COLO668 (cell line): Measurements from ENCODE around the gene ZNF641.
"Not testable (repeated sequence)": the region's sequence is repeated elsewhere in the genome, so short reads cannot be mapped to it uniquely, and the experiment has no call there.

ENCODE experiments used
- DNase-seq: peaks from one replicate; lab custom pipeline; 2025; ENCODE audit not compliant: unreplicated experiment; lab: John Stamatoyannopoulos, UW

The ZNF641 gene

GRCh38 chr12:48336061-48336460 lies 14.7 kb downstream of the ZNF641 start:
- DNase-seq: no peak

- no peak for DNase-seq
Observed at GRCh38 chr12:48334808-48335207, 15.9 kb downstream of the ZNF641 start.

DNA sequence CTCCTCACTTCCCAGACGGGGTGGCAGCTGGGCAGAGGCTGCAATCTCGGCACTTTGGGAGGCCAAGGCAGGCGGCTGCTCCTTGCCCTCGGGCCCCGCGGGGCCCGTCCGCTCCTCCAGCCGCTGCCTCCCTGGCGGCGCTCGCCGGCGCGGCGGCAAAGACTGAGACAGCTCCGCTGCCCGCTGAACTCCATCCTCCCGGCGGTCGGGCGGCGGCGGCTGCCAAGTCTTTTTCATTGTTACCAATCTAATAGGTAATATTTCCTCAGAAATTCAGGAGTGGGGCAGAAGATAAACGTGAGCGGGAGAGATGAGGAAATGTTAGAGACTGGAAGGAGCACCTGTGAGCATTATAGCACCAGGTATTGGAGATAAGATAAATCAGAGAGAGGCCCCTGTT lies 17.0 kb downstream of the ZNF641 start:
- DNase-seq: not testable (repeated sequence)

- no peak for DNase-seq
Observed at GRCh38 chr12:48331399-48331798, 19.3 kb downstream of the ZNF641 start.

- no peak for DNase-seq
Observed at GRCh38 chr12:48329199-48329939, 21.4 kb downstream of the ZNF641 start.

DNA sequence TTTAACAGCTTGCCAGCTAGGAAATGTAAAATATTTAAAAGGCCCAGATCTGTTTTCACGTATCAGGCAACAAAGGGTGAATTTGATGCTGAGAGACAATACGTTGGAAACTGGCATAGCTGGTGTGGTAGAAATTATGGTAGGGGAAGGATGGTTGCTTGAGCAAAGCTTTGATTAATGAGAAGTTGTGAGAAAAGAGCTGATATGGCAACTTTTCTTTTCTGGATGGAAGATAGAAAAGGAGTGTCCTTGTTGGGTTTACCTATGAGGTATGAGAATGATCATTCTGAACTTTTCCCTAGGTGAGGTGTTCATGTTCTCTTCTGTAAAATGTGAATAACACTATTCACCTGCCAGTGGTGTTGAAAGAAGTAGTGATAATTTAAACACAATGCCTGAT lies 34.2 kb downstream of the ZNF641 start:
- DNase-seq: no peak

- no peak for DNase-seq
Observed at GRCh38 chr12:48311313-48311712, 39.4 kb downstream of the ZNF641 start.

- DNase-seq: no peak
Observed at GRCh38 chr12:48307269-48307668, 43.5 kb downstream of the ZNF641 start.

GRCh38 chr12:48305190-48305589 lies 45.5 kb downstream of the ZNF641 start:
- DNase-seq: no peak

GRCh38 chr12:48302161-48302911 lies 48.4 kb downstream of the ZNF641 start:
- DNase-seq: no peak

DNA sequence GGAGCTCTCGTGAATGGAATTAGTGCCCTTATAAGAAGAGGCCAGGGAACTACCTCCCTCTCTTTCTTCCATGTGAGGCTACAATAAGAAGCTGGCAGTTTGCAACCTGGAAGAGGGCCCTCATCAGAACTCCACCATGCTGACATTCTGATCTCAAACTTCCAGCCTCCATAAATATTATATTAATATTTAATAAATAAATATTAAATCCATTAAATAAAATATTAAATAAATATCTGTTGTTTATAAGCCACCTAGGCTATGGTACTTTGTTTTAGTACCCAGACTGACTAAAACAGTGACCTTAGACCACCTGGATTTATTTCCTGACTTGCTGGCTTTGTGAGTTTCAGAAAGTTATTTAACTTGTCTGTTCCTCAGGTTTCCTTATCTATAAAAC lies 49.9 kb downstream of the ZNF641 start:
- no peak for DNase-seq

DNA sequence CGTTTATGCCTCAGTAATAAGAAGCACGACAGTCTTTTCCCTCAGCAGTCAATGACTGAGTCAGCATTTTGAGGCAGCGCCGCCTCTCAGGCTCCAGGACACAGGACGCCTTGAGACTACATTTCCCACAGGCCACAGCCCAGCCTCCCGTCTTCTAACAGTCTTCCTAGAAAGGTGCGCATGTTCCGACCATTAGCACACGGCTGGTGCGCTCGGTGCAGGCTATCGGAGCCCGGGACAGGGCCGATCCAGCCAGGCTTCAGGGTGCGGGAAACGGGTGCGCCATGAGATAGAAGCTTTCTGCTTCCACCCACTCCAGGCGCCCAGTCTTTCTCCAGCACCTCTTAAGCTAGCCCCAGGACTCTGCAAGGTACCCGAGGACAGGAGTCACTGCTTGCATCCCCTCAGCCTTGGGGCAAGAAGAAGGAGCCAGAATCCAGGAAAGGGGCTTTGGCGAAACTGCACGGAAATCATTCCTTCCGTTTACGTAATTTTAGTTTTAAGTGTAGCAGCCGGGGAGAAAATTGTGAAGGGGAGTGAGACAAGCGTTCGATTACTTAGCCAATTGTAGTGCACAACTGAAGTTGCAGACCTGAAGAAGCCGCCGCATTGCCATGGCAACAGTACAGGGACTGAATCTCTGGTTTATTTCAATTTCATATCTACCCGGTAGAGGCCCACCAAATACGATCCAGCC lies 54.0 kb downstream of the ZNF641 start:
- no peak for DNase-seq

DNA sequence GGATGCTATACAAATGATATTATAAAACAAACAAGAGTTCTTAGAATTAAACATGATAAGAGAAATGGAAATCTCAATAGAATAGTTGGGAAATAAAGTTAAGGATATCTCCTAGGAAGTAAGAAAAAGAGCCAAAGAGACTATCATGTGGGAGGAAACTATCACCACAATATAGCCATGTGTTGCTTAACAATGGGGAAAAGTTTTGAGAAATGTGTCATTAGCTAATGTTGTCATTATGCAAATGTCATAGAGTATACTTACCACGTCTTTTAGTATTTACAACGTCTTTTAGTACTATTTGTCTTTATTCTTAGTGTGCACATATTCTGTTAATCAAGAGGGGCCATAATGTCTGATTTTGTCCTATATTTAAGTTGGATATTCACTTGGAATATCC lies 58.7 kb downstream of the ZNF641 start:
- no peak for DNase-seq

DNA sequence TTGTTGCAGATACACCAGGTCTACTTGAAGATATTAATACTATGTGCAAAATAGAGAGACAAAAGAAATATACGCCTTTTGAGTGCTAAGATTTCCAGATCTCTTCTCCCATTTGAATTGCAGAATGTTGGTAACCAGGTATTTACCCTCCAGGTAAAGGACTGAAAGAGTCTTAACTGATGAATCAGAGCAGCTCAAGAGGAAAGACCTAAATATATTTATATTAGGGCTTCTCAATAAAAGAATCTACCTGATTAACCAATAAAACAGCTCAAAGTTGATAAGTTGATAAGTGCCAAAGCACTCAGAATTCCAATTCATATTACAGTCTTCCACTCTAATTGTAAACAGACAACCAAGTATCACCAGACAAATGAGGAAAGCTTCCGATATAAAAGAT lies 59.2 kb downstream of the ZNF641 start:
- no peak for DNase-seq

DNA sequence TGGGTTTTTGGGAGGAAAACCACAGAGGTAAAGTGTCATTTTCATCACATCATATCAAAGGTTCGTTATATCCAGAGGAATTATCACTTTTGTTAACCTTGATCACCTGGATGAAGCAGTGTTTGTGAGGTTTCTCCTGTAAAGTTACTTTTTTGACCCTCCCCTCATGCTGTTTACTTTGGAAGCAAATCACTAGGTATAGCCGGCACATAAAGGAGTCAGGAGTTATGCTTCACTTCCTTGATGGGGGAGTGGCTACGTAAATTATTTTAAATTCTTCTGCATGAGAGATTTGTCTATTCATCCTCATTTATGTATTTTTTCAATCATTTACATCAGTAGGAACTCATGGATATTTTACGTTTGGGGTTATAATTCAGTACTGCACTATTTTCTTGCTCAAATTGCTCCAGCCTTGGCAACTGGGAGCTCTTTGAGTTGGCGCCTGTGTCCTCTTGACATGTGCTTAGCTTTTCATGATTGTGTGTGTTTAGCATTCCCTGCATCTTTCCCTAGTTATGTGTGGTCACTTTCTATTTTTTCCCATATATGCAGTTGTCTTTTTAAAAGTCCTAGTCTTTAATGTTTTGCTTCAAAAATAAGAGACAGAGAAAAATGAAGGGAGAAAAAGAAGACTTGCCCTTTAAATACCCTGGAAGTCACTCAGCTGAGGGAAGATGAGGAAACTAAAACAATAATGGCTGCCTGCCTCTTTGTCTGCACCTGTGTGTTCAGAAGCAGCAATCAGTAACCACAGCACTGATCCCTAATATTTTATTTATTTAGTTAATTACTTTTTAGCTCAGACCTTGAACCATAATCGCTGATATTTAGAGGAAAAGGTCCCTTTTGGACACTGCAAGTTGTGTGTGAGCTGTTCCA lies 62.1 kb downstream of the ZNF641 start:
- DNase-seq: no peak
